ENCODE measurements around the gene CRYBA4. TPM values are rescaled to one million over a fixed set of nuclear protein-coding genes. Genes with fewer than 3 reads are reported as not detected.

The CRYBA4 gene
- total and polyA plus RNA-seq, 4 donors: not detected

GRCh38 chr22:26580240-26580962 lies 41.4 kb upstream of the CRYBA4 start:
- DNase-seq (ENCODE audit: low spot score): no peak

GRCh38 chr22:26581026-26581425 lies 40.7 kb upstream of the CRYBA4 start:
- H3K9me3 ChIP-seq (ENCODE audit: control insufficient read depth in 4 of 4, low read length in 3 of 4): no peaks in the 10 kb centered on the region
- WGBS: 77% methylated on average over 1 of the region's 1 CpG

More at GRCh38 chr22:26580240-26580962, 41.4 kb upstream of the CRYBA4 start:
- Histone ChIP-seq H3K27me3 (ENCODE audit: control insufficient read depth in 4 of 4, insufficient read depth in 4 of 4, low read length in 3 of 4) (no peaks in the 10 kb centered on the region), H3K9me3 (ENCODE audit: control insufficient read depth in 4 of 4, low read length in 3 of 4) (no peaks in the 10 kb centered on the region), H3K36me3 (ENCODE audit: control insufficient read depth in 4 of 4, insufficient read depth in 3 of 4, low read depth in 1 of 4, low read length in 3 of 4) (peaks cover 0 to 12% (median 3%) of the 10 kb centered on the region in 4 donors), H3K9ac (ENCODE audit: low read depth in 1 of 2, low read length in 2 of 2) (no peak overlapping the region), H3K4me3 (ENCODE audit: low read depth in 1 of 3, low read length in 3 of 3) (no peak overlapping the region), H3K27ac (ENCODE audit: low read depth in 1 of 2, low read length in 2 of 2) (no peak overlapping the region), H3K4me1 (ENCODE audit: control insufficient read depth in 4 of 4, insufficient read depth in 4 of 4, low read length in 3 of 4) (peaks cover 3 to 11% (median 9%) of the 10 kb centered on the region in 4 donors)
- TF ChIP-seq ATF3 (IDR thresholded peaks at IDR 0.05) (no peak), RXRA (IDR thresholded peaks at IDR 0.05) (no peak), TAF1 (conservative IDR thresholded peaks at IDR 0.05) (no peak), FOXA2 (IDR thresholded peaks at IDR 0.05) (no peak), HNF4G (IDR thresholded peaks at IDR 0.05) (no peak), JUND (IDR thresholded peaks at IDR 0.05) (no peak)
- WGBS: 92% methylated on average over 13 of the region's 13 CpGs

More at GRCh38 chr22:26581026-26581425, 40.7 kb upstream of the CRYBA4 start:
- TF ChIP-seq RXRA (IDR thresholded peaks at IDR 0.05) (no peak), HNF4A (conservative IDR thresholded peaks at IDR 0.05) (no peak), CTCF (IDR thresholded peaks at IDR 0.05; ENCODE audit: low read depth, low read length, missing input control) (no peak), YY1 (IDR thresholded peaks at IDR 0.05) (no peak), ZBTB33 (IDR thresholded peaks at IDR 0.05) (no peak), EGR1 (IDR thresholded peaks at IDR 0.05; ENCODE audit: low read depth in 2 of 2) (no peak), SP1 (IDR thresholded peaks at IDR 0.05) (no peak)
- Histone ChIP-seq H3K4me1 (ENCODE audit: control insufficient read depth in 4 of 4, insufficient read depth in 4 of 4, low read length in 3 of 4) (peaks cover 5 to 16% (median 14%) of the 10 kb centered on the region in 4 donors), H3K9ac (ENCODE audit: low read depth in 1 of 2, low read length in 2 of 2) (no peak overlapping the region), H3K4me3 (ENCODE audit: low read depth in 1 of 3, low read length in 3 of 3) (no peak overlapping the region), H3K27ac (ENCODE audit: low read depth in 1 of 2, low read length in 2 of 2) (no peak overlapping the region), H3K27me3 (ENCODE audit: control insufficient read depth in 4 of 4, insufficient read depth in 4 of 4, low read length in 3 of 4) (no peaks in the 10 kb centered on the region), H3K36me3 (ENCODE audit: control insufficient read depth in 4 of 4, insufficient read depth in 3 of 4, low read depth in 1 of 4, low read length in 3 of 4) (peaks cover 0 to 12% (median 3%) of the 10 kb centered on the region in 4 donors)
- no peak for DNase-seq (ENCODE audit: low spot score)

All from liver (tissue), 9 donors.